ENCODE data around the gene MAP1LC3B2. TPM values are rescaled to one million over a fixed set of nuclear protein-coding genes. Genes with fewer than 3 reads are reported as not detected.

Gene MAP1LC3B2
- total RNA-seq, 1 experiment from 2014 or later = not detected

DNA sequence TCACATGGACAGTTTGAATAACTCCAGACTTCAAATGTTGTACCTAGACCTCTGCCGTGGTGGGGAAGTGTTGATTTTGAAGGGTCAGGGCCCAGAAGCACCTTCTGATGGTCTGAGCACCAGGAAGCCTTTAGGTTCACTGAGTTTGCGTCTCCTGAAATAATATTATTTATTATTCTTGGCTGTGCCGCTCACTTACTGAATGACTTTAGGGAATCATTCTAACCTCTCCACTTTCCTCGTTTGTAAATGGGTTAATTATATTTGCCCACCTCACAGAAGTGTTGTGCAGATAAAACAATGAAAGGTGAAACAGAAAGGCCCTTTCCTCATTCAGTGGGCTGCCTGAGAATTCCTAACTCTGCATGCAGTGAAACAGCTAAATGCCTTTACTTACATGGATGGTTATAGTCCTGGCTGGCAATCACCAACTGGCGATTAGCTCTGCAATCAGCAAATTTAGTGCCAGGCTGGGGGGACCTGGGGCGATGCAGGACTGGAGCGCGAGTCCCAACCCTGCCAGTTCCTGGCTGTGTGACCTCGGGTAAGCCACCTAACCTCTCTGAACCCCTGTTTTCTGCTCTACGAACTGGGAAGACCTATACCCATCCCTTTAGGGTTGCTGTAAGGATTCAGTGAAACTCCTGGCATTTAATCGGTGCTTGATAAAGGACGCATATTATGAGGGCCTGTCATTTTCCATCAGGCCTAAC is 57.5 kb downstream of the MAP1LC3B2 start:
- Histone ChIP-seq H3K27me3 (no peaks in the 10 kb centered on the region), H3K36me3 (no peaks in the 10 kb centered on the region), H3K27ac (no peak overlapping the region), H3K9me3 (replicated peaks) (no peaks in the 10 kb centered on the region), H3K4me1 (no peaks in the 10 kb centered on the region), H3K4me3 (no peak overlapping the region)
- DNase-seq = no peak

DNA sequence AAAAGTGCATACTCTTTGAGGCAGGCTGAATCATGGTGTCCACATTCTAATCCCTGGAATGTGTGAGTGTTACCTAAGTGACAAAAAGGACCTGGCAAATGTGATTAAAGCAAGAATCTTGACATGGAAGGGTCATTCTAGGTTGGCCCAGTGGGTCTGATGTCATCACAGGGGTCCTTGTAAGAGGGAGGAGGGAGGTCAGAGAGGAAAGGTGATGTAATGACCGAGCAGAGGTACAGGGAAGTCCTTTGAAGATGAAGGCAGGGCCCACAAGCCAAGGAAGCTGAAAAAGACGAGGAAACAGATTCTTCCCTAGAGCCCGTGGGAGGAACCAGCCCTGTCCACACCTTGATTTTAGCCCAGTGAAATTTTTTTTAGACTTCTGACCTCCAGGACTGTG is 60.1 kb downstream of the MAP1LC3B2 start:
- Histone ChIP-seq H3K4me3 (no peak overlapping the region), H3K27me3 (no peaks in the 10 kb centered on the region), H3K27ac (no peak overlapping the region), H3K4me1 (no peaks in the 10 kb centered on the region), H3K9me3 (replicated peaks) (no peaks in the 10 kb centered on the region), H3K36me3 (no peaks in the 10 kb centered on the region)
- DNase-seq = no peak

DNA sequence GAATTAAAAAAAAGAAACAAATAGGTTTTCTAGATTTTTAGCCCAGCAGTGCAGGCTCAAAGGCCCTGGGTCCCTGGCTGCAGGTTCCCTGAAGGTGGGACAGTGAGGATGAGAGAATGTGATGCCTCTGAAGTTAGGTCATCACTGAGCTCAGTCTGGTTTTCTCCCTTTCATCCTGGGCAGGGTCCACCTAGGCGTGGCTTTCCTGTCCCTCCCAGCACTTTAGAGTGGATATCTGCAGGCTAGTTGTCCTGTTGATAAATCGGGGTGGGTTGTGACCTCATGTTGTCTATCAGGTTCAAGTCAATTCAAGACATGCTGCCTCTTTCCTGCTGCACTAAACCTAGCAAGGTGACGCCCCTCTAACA is 60.9 kb downstream of the MAP1LC3B2 start:
- H3K27me3 ChIP-seq = no peaks in the 10 kb centered on the region
- H3K4me1 ChIP-seq = no peaks in the 10 kb centered on the region
- no peaks in the 10 kb centered on the region for H3K36me3 ChIP-seq
- no peak for DNase-seq
- H3K4me3 ChIP-seq = no peak overlapping the region
- H3K9me3 ChIP-seq (replicated peaks) = no peaks in the 10 kb centered on the region
- H3K27ac ChIP-seq = no peak overlapping the region

DNA sequence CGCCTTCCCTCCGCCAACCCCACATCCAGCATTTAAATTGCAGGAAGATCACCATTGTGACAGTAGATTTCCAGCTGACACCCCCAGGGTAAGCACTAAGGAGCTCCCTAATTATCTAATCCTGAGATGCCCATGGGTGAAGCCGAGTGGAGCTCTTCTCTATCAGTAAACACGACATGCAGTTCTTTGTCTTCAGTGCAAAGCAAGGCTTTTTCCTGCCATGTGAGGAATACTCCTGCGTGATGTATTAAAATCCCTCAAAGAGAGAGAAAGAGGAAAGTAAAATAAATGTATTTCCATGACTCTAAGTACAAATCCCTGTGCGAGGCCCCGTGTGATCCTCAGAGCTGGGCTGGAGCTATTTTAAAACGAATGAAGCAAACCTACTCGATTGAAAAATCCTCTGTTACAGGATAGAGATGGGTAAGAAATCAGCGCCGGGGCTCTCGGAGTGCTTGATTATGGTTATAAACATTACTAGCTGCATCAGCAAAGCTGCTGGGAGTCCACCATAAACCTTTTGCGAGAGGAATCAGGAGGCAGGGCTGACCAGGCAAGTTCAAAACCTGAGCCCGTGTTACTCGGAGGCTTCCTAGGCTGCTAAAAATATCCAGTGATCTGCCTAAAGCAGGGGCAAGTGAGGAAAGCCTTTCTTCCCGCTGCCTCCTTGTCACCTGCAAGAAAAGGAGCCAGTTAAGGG is 61.5 kb downstream of the MAP1LC3B2 start:
- Histone ChIP-seq H3K27me3 (no peaks in the 10 kb centered on the region), H3K9me3 (replicated peaks) (no peaks in the 10 kb centered on the region), H3K4me1 (no peaks in the 10 kb centered on the region), H3K36me3 (no peaks in the 10 kb centered on the region), H3K4me3 (no peak overlapping the region), H3K27ac (no peak overlapping the region)
- no peak for DNase-seq

DNA sequence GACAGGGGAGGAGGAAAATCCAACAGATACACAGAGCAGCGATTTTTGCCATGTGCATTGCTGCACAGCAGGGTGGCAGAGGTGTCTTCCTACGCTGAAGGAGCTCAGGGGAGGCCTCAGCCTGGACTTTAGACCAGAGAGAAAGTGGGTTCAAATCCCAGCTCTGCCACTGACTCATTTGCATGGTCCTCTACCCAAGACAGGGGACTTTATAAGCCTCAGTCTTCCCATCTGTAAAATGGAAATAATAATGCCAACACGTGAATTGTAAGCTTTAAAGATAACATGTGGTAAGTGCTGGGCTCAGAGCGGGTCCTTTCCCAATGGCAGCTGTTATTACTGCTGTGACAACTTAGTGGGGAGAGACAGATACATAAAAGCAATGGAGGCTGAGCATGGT is 62.0 kb downstream of the MAP1LC3B2 start:
- Histone ChIP-seq H3K36me3 (no peaks in the 10 kb centered on the region), H3K27ac (no peak overlapping the region), H3K27me3 (no peaks in the 10 kb centered on the region), H3K9me3 (replicated peaks) (no peaks in the 10 kb centered on the region), H3K4me3 (no peak overlapping the region), H3K4me1 (no peaks in the 10 kb centered on the region)
- DNase-seq = no peak

DNA sequence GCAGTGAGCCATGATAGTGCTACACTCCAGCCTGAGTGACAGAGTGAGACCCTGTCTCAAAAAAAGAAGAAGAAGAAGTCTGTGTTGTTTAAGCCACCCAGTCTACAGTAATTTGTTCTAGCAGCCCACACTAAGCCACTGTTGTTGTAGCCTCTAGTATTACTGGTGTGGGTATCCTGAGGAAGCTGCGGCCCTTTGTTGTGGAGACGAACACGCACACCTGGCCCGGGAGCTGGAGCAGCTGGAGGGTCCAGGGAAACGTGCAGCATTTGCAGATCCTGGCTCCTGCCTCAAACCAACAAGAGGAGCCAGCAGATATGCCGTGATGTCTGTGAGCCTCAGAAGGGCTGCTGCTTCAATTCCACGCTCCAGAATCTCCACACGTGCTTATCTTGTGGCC is 65.3 kb downstream of the MAP1LC3B2 start:
- Histone ChIP-seq H3K27ac (no peak overlapping the region), H3K9me3 (replicated peaks) (no peaks in the 10 kb centered on the region), H3K4me3 (no peak overlapping the region), H3K4me1 (no peaks in the 10 kb centered on the region), H3K27me3 (no peaks in the 10 kb centered on the region), H3K36me3 (no peaks in the 10 kb centered on the region)
- no peak for DNase-seq

DNA sequence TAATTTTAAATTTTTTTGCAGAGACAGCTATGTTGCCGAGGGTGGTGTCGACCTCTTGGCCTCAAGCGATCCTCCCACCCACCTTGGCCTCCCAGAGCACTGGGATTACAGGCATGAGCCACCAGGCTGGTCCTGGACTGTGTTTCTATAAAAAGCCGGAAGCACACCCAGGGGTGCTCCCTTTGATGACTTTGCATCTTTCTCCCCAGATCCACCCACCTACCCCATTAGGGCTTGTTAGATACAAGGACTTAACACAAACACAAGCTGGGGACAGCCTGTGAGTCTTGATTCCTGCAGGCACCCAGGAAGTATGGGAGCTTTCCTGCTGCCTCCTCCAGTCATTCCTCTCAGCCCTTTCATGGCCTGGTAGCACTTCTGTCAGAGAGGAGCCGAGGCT is 67.0 kb downstream of the MAP1LC3B2 start:
- Histone ChIP-seq H3K9me3 (replicated peaks) (no peaks in the 10 kb centered on the region), H3K4me1 (no peaks in the 10 kb centered on the region), H3K36me3 (no peaks in the 10 kb centered on the region), H3K27ac (no peak overlapping the region), H3K4me3 (no peak overlapping the region), H3K27me3 (no peaks in the 10 kb centered on the region)
- DNase-seq = no peak

Other genes starting within 250 kb of the MAP1LC3B2 start
- gene SPRING1, start 178.7 kb downstream of the MAP1LC3B2 start, total RNA-seq (2014; rRNA removed; shearing (Covaris generic)) = 18.6 and 22.3 TPM in 2 replicates
- gene RNFT2, start 178.9 kb downstream of the MAP1LC3B2 start, total RNA-seq (2014; rRNA removed; shearing (Covaris generic)) = 10.4 and 11.4 TPM in 2 replicates